Mucosa of rectum (tissue), 2 donors: ENCODE data around the gene HNRNPH1.

ENCODE experiments used
- H3K27ac ChIP-seq, 2 donors: one replicate each; pipeline ENCODE4 v1.7.0; 2013; ENCODE audit warnings: inconsistent platforms in 2 of 2, low read depth in 2 of 2, low read length in 2 of 2
- H3K27me3 ChIP-seq, 2 donors: one replicate each; pipeline ENCODE4 v1.7.0; 2013; ENCODE audit warnings: low read length in 2 of 2; ENCODE audit not compliant: control insufficient read depth in 2 of 2, insufficient read depth in 2 of 2
- H3K36me3 ChIP-seq, 2 donors: one replicate each; pipeline ENCODE4 v1.7.0; 2013; ENCODE audit warnings: low read length in 2 of 2; ENCODE audit not compliant: control insufficient read depth in 2 of 2, insufficient read depth in 2 of 2
- H3K4me1 ChIP-seq, 2 donors: one replicate each; pipeline ENCODE4 v1.7.0; 2013; ENCODE audit warnings: low read length in 2 of 2, mild to moderate bottlenecking in 1 of 2; ENCODE audit not compliant: control insufficient read depth in 2 of 2, insufficient read depth in 2 of 2
- H3K4me3 ChIP-seq, 2 donors: one replicate each; pipeline ENCODE4 v1.7.0; 2013; ENCODE audit warnings: low read length in 2 of 2
- H3K9ac ChIP-seq, 2 donors: one replicate each; pipeline ENCODE4 v1.7.0; 2013; ENCODE audit warnings: low read length in 2 of 2, low read depth in 1 of 2, mild to moderate bottlenecking in 1 of 2
- H3K9me3 ChIP-seq, 2 donors: one replicate each; pipeline ENCODE4 v1.7.0; 2013; ENCODE audit warnings: low read length in 2 of 2; ENCODE audit not compliant: control insufficient read depth in 2 of 2
- donor health status: healthy.
- donor health status: Normal muscosa, but diverticular disease.

HNRNPH1 gene

DNA sequence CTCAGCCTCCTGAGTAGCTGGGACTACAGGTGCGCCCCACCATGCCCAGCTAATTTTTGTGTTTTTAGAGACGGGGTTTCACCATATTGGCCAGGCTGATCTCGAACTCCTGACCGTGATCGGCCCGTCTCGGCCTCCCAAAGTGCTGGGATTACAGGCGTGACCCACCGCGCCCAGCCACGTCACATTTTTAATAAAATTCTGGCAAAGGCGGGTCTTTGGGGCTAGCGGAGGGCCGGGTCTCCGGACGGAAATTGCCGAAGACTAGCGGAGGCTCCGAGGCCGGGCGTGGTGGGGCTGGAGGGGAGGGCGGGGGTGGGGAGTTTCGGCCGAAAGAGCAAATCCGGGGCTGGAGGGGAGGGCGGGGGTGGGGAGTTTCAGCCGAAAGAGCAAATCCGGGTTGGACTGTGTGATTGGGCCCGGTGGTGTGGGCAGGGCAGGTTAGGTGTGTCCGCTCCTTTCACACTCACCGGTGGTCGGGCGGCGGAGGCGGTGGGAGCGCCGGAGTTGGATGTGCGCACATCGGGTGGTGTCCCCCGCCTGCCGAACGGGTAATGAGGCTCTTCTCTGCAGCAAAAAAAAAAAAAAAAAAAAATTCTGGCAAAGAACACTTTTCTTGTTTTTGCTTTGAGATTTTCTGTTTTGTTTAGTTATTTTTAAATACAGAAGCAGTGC, 46.0 kb downstream of the HNRNPH1 start:
- no peaks in the 10 kb centered on the region for H3K9me3 ChIP-seq
- no peak overlapping the region for H3K4me3 ChIP-seq
- H3K9ac ChIP-seq = no peak overlapping the region
- no peak overlapping the region for H3K27ac ChIP-seq
- H3K36me3 ChIP-seq = peaks cover 11 to 35% of the 10 kb centered on the region in 2 donors
- H3K4me1 ChIP-seq = no peaks in the 10 kb centered on the region
- H3K27me3 ChIP-seq = no peaks in the 10 kb centered on the region

DNA sequence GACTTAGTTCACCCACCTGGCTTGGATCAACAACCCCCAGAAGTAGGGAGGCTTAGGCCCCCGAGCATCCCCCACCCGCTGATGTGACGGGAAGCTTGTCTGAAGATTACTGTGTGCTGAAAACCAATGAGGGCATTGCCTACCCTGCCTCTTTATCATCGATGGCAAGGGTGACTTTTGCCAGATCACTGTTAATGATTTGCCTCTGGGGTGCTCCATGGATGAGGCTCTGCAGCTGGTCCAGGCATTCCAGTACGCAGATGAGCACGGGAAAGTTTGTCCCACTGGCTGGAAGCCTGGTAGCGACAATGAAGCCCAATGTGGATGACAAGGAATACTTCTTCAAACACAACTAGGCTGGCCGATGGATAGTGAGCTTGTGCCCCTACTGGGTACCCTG, 51.1 kb downstream of the HNRNPH1 start:
- H3K27ac ChIP-seq = no peak overlapping the region
- no peaks in the 10 kb centered on the region for H3K9me3 ChIP-seq
- no peak overlapping the region for H3K4me3 ChIP-seq
- no peak overlapping the region for H3K9ac ChIP-seq
- H3K36me3 ChIP-seq = peaks cover 39 to 44% of the 10 kb centered on the region in 2 donors
- no peaks in the 10 kb centered on the region for H3K4me1 ChIP-seq
- H3K27me3 ChIP-seq = no peaks in the 10 kb centered on the region

DNA sequence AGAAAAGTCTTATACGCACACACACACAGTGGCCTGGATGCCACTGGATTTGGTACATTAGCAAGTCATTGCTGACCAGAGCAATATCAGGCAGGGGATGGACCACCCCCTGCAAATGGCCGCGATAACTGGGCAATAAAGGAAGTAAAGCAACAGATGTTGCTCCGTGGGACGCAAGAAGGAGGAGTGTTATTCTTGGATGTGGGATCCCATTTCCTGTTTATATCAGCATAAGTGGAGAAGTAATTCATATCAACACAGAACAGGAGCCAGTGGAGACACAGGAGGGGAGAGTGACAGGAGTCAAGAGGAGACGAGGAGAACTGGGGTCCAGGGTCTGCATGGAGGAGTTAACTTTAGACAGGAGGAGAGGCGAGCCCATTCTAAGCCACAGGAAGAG, 54.8 kb downstream of the HNRNPH1 start:
- Histone ChIP-seq H3K27me3 (no peaks in the 10 kb centered on the region), H3K9ac (no peak overlapping the region), H3K4me1 (no peaks in the 10 kb centered on the region), H3K4me3 (no peak overlapping the region), H3K27ac (no peak overlapping the region), H3K9me3 (no peaks in the 10 kb centered on the region), H3K36me3 (peaks cover 43 to 49% of the 10 kb centered on the region in 2 donors)

DNA sequence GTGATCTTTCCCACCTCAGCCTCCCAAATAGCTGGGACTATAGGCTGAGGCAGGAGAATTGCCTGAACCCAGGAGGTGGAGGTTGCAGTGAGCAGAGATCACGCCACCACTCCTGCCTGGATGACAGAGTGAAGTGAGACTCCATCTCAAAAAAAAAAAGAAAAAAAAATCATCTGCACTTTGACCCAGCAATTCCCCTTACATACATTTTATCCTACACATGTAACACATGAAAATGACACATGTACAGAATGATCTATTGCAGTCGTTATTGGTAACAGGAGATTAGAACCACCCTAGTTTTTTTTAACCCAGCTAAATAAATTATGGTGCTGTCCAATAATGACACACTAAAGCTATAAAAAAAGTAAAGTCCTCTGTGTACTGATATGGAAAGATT, 58.9 kb downstream of the HNRNPH1 start:
- H3K36me3 ChIP-seq = peaks cover 38 to 41% of the 10 kb centered on the region in 2 donors
- no peak overlapping the region for H3K4me3 ChIP-seq
- H3K27me3 ChIP-seq = no peaks in the 10 kb centered on the region
- H3K9ac ChIP-seq = no peak overlapping the region
- no peak overlapping the region for H3K27ac ChIP-seq
- H3K4me1 ChIP-seq = peaks cover 6% of the 10 kb centered on the region in 2 donors
- H3K9me3 ChIP-seq = no peaks in the 10 kb centered on the region
